Measurements from ENCODE around the gene OGFOD1.

Gene OGFOD1

DNA sequence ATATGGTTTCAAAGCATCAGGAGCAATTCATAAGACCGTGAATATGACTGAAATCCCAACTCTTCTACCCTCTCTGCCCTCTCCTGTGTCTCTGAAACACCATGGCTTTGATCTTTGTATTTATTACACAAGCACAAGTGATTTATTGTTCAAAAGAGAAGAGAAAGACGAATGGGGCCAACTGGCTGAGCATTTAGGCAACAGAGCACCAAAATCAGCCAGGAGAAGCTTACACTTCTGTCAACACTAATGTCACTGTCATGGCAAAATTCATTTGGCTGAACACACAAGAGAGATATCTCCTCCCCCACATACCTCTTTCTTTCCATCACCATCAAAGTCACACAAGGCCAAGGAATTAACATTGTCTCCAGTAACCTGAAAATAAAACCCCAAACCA is 59.2 kb downstream of the OGFOD1 start:
- no peak for DNase-seq (ENCODE audit: low read depth)
- TF ChIP-seq, protein P1, sequence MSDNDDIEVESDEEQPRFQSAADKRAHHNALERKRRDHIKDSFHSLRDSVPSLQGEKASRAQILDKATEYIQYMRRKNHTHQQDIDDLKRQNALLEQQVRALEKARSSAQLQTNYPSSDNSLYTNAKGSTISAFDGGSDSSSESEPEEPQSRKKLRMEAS (IDR thresholded peaks at IDR 0.05; ENCODE audit: low read depth, low read length), result no peak
- no peak overlapping the region for H3K4me3 ChIP-seq (ENCODE audit: low read depth, low read length)

DNA sequence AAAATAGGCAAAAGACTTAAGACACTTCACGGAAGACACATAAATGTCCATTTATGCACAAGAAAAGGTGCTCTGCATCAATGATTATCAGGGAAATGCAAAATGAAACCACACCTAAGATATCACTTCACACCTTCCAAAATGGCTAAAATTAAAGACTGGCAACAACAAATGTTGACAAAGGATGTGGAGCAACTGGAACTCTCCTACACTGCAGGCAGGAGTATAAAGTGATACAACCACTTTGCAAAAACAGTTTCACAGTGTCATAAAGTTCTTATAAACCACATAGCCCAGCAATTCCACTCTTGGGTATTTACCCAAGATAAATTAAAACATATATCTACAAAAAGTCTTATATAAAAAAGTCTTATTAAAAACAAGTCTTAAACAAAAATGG is 60.7 kb downstream of the OGFOD1 start:
- no peak overlapping the region for H3K4me3 ChIP-seq (ENCODE audit: low read depth, low read length)
- DNase-seq (ENCODE audit: low read depth), result no peak
- TF ChIP-seq POLR2A (IDR thresholded peaks at IDR 0.05; ENCODE audit: extremely low read depth, insufficient read length), result no peak
- TF ChIP-seq MYC (IDR thresholded peaks at IDR 0.05; ENCODE audit: low read depth, low read length), result no peak
- TF ChIP-seq, protein P2, sequence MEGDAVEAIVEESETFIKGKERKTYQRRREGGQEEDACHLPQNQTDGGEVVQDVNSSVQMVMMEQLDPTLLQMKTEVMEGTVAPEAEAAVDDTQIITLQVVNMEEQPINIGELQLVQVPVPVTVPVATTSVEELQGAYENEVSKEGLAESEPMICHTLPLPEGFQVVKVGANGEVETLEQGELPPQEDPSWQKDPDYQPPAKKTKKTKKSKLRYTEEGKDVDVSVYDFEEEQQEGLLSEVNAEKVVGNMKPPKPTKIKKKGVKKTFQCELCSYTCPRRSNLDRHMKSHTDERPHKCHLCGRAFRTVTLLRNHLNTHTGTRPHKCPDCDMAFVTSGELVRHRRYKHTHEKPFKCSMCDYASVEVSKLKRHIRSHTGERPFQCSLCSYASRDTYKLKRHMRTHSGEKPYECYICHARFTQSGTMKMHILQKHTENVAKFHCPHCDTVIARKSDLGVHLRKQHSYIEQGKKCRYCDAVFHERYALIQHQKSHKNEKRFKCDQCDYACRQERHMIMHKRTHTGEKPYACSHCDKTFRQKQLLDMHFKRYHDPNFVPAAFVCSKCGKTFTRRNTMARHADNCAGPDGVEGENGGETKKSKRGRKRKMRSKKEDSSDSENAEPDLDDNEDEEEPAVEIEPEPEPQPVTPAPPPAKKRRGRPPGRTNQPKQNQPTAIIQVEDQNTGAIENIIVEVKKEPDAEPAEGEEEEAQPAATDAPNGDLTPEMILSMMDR (IDR thresholded peaks at IDR 0.05; ENCODE audit: low read depth, low read length), result no peak
- TF ChIP-seq, protein P1 (IDR thresholded peaks at IDR 0.05; ENCODE audit: low read depth, low read length), result no peak

DNA sequence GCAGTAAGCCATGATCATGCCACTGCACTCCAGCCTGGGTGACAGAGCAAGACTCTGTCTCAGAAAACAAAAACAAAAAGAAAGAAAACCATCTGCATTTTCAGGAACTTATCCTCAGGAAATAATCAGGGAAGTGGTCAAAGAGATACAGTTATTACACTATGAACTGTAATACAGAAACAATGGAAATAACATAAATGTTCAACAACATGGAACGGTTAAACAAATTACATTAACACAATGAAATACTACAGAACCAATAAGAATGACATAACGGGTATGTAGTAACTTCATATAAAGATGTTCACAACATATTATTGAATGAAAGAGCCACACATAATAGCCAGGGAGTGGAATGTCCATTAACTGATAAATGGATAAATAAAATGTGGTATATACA is 61.7 kb downstream of the OGFOD1 start:
- DNase-seq (ENCODE audit: low read depth), result no peak
- TF ChIP-seq, protein P2 (IDR thresholded peaks at IDR 0.05; ENCODE audit: low read depth, low read length), result no peak
- TF ChIP-seq POLR2A (IDR thresholded peaks at IDR 0.05; ENCODE audit: extremely low read depth, insufficient read length) (no peak), MYC (IDR thresholded peaks at IDR 0.05; ENCODE audit: low read depth, low read length) (no peak)
- TF ChIP-seq, protein P1 (IDR thresholded peaks at IDR 0.05; ENCODE audit: low read depth, low read length), result no peak

DNA sequence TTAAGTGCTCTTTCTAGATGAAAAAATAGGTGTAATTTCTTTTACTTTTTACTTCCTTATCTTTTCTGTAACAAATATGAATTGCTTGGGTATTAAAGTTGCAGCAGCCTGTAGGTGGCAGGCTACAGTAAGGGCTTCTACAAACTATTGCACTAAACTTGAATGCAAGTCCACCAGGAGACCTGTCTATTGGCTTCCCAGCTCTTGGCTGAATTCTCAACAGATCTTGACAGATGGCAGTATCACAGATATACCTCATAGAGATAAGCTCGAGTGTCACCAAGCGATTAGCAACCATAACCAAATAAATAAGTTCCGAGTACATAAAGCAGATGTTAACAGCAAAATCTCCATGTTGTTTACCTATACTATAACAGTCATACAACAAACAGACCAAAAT is 62.6 kb downstream of the OGFOD1 start:
- TF ChIP-seq, protein P2 (IDR thresholded peaks at IDR 0.05; ENCODE audit: low read depth, low read length), result peak; percentile 69
- TF ChIP-seq, protein P1 (IDR thresholded peaks at IDR 0.05; ENCODE audit: low read depth, low read length), result no peak
- TF ChIP-seq POLR2A (IDR thresholded peaks at IDR 0.05; ENCODE audit: extremely low read depth, insufficient read length), result no peak
- DNase-seq (ENCODE audit: low read depth), result peak; percentile 84
- no peak overlapping the region for H3K4me3 ChIP-seq (ENCODE audit: low read depth, low read length)

More for the DNA sequence above, 61.7 kb downstream of the OGFOD1 start:
- no peak overlapping the region for H3K4me3 ChIP-seq (ENCODE audit: low read depth, low read length)

DNA sequence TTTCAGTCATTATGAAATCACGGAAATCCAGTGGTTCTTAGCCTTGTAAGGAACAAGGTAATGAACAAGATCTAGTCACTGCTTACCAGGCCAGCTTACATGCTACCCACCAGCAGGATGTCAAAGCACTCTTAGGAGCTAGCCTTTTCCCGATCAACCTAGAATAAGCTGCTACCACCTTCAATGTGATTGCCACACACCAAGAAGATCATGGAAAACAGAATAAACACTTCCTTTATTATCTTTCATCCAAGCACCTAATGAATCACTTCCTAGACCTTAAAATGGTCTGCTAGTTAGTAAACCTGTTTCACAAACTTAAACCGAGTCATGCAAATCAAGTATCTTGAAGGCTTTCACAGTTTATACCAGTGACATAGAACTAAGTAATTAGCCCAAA is 63.5 kb downstream of the OGFOD1 start:
- no peak for DNase-seq (ENCODE audit: low read depth)
- TF ChIP-seq, protein P2 (IDR thresholded peaks at IDR 0.05; ENCODE audit: low read depth, low read length), result no peak
- TF ChIP-seq, protein P1 (IDR thresholded peaks at IDR 0.05; ENCODE audit: low read depth, low read length), result no peak
- no peak for TF ChIP-seq MYC (IDR thresholded peaks at IDR 0.05; ENCODE audit: low read depth, low read length)
- TF ChIP-seq POLR2A (IDR thresholded peaks at IDR 0.05; ENCODE audit: extremely low read depth, insufficient read length), result no peak
- no peak overlapping the region for H3K4me3 ChIP-seq (ENCODE audit: low read depth, low read length)

DNA sequence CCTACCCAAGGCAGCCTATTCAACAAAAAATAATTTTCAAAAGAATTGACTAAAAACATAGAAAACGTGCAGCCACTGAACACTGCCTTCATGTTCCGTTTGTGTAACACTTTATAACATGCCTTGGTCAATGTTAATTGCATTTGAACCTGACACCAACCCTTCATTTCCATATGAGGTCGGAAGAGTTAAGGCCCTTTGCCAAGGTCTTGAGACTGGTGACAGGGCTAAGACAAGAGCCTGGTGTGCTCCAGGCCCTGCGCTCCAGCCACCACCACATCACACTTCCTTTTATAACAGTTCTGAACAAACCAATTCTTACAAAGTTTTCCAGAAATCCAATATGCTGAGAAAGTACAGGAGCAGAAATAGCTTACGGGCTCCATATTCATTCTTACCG is 64.3 kb downstream of the OGFOD1 start:
- no peak for DNase-seq (ENCODE audit: low read depth)
- TF ChIP-seq MYC (IDR thresholded peaks at IDR 0.05; ENCODE audit: low read depth, low read length), result no peak
- TF ChIP-seq, protein P2 (IDR thresholded peaks at IDR 0.05; ENCODE audit: low read depth, low read length), result no peak
- no peak for TF ChIP-seq POLR2A (IDR thresholded peaks at IDR 0.05; ENCODE audit: extremely low read depth, insufficient read length)
- TF ChIP-seq, protein P1 (IDR thresholded peaks at IDR 0.05; ENCODE audit: low read depth, low read length), result no peak

More for the DNA sequence above, 64.3 kb downstream of the OGFOD1 start:
- H3K4me3 ChIP-seq (ENCODE audit: low read depth, low read length), result no peak overlapping the region

Measured in NB4 (cell line).